GM23248 (cell line): Measurements from ENCODE around the gene ANKRD1. TPM values are rescaled to one million over a fixed set of nuclear protein-coding genes. Genes with fewer than 3 reads are reported as not detected.
A peak's percentile ranks its signal among the peaks of the same experiment; 100 is the strongest.

ENCODE experiments used
- DNase-seq: peaks from one replicate; pipeline ENCODE4 v3.0.0-alpha.2; 2015
- H2AFZ ChIP-seq: fragments of 200-600 bp; sonication (generic); 2 replicates; pipeline ENCODE4 v1.6.1; 2016; ENCODE audit warnings: antibody characterized with exemption
- H3F3A ChIP-seq: fragments of 200-600 bp; sonication (generic); 2 replicates; pipeline ENCODE4 v1.6.1; 2016; ENCODE audit warnings: mild to moderate bottlenecking, antibody characterized with exemption, mixed run types; ENCODE audit not compliant: insufficient read depth
- H3K27ac ChIP-seq: fragments of 200-600 bp; sonication (generic); 2 replicates; pipeline ENCODE4 v1.5.1; 2016; ENCODE audit warnings: mild to moderate bottlenecking
- H3K27me3 ChIP-seq: fragments of 200-600 bp; sonication (generic); replicated peaks from 2 replicates; pipeline ENCODE4 v1.6.1; 2016; ENCODE audit warnings: mild to moderate bottlenecking; ENCODE audit not compliant: insufficient read depth
- H3K36me3 ChIP-seq: fragments of 200-600 bp; sonication (generic); 2 replicates; pipeline ENCODE4 v1.6.1; 2016; ENCODE audit warnings: low read depth, mild to moderate bottlenecking
- H3K4me1 ChIP-seq: fragments of 200-600 bp; sonication (generic); 2 replicates; pipeline ENCODE4 v1.6.1; 2016; ENCODE audit warnings: mild to moderate bottlenecking; ENCODE audit not compliant: insufficient read depth
- H3K4me2 ChIP-seq: fragments of 200-600 bp; sonication (generic); one replicate; pipeline ENCODE4 v1.6.1; 2016; ENCODE audit warnings: mild to moderate bottlenecking; ENCODE audit not compliant: unreplicated experiment
- H3K4me3 ChIP-seq: fragments of 200-600 bp; sonication (generic); 2 replicates; pipeline ENCODE4 v1.5.1; 2016; ENCODE audit warnings: mild to moderate bottlenecking
- H3K79me2 ChIP-seq: fragments of 200-600 bp; sonication (generic); 2 replicates; pipeline ENCODE4 v1.6.1; 2016; ENCODE audit warnings: mild to moderate bottlenecking; ENCODE audit not compliant: insufficient read depth
- H3K9ac ChIP-seq: fragments of 200-600 bp; sonication (generic); 2 replicates; pipeline ENCODE4 v1.6.1; 2016; ENCODE audit warnings: mild to moderate bottlenecking
- H3K9me2 ChIP-seq: fragments of 200-600 bp; sonication (generic); 2 replicates; pipeline ENCODE4 v1.6.1; 2016; ENCODE audit warnings: mixed run types, mild to moderate bottlenecking, moderate library complexity; ENCODE audit not compliant: insufficient read depth
- H3K9me3 ChIP-seq: fragments of 200-600 bp; sonication (generic); one replicate; pipeline ENCODE4 v1.6.1; 2017; ENCODE audit warnings: low read depth
- H4K20me1 ChIP-seq: fragments of 200-600 bp; sonication (generic); 2 replicates; pipeline ENCODE4 v1.6.0; 2016; ENCODE audit not compliant: insufficient read depth
- EZH2 ChIP-seq: fragments of 200-600 bp; sonication (generic); IDR thresholded peaks from 2 replicates; pipeline ENCODE4 v1.6.1; 2018; ENCODE audit warnings: antibody characterized with exemption, mild to moderate bottlenecking; ENCODE audit not compliant: insufficient read depth, poor library complexity, severe bottlenecking
- EZH2phosphoT487 ChIP-seq: fragments of 200-600 bp; sonication (generic); IDR thresholded peaks from 2 replicates; pipeline ENCODE4 v1.6.1; 2018; ENCODE audit warnings: antibody characterized with exemption, moderate library complexity, mild to moderate bottlenecking, low read depth; ENCODE audit not compliant: insufficient read depth
- WGBS, 2 experiments: methylation state at CpG; one replicate each; pipeline ENCODE4 v1.1.6; 2015 to 2017; ENCODE audit warnings: low lambda C conversion rate in 2 of 2, low coverage in 1 of 2; ENCODE audit errors: missing lambda C conversion rate in 2 of 2; 5-methylcytosine and 5-hydroxymethylcytosine counted together
- in situ Hi-C: fragments of 300-500 bp; cut with MboI; formaldehyde crosslinking; loops from 2 replicates; pipeline ENCODE4 v1.15.0; 2020
- polyA plus RNA-seq: library from polyadenylated mRNA; unstranded; fragments of >200 nt; fragmentation: Nextera tagmentation; extraction: Ambion mirVana; gene quantifications from 2 replicates; pipeline ENCODE4 v1.2.1, GENCODE V29; 2016
- total RNA-seq: library from RNA; depleted of rRNA; stranded (reverse); fragments of >200 nt; shearing (Covaris generic); gene quantifications from 2 replicates; pipeline ENCODE4 v1.2.3, GENCODE V29; 2014; rRNA removed

Gene ANKRD1
- total RNA-seq, result 8.3 and 10.9 TPM in 2 replicates
- polyA plus RNA-seq, result 3.6 and 3.7 TPM in 2 replicates

- Histone ChIP-seq H3K9ac (no peak within 1 kb of the TSS), H3K79me2 (no peaks in the 10 kb centered on the region), H3K27ac (peak within 1 kb of the TSS; percentile 25), H3K27me3 (no peaks in the 10 kb centered on the region), H3K9me2 (no peaks in the 10 kb centered on the region), H4K20me1 (no peaks in the 10 kb centered on the region), H3K4me1 (peaks cover 32% of the 10 kb centered on the region), H3K4me2 (peak within 1 kb of the TSS; percentile 63), H3K9me3 (no peaks in the 10 kb centered on the region), H3F3A (no peaks in the 10 kb centered on the region), H2AFZ (no peak within 1 kb of the TSS; the same call in 1 of the 2 replicates), H3K36me3 (no peaks in the 10 kb centered on the region), H3K4me3 (peak within 1 kb of the TSS; percentile 39; the same call in 1 of the 2 replicates)
- DNase-seq, result peak; percentile 74
- in situ Hi-C loops, result no loop called here
- TF ChIP-seq EZH2phosphoT487, result no peak
- TF ChIP-seq EZH2, result no peak
- WGBS, 2 experiments, result 27 to 32% methylated on average over 5 of the region's 5 CpGs
These were observed at the start of gene ANKRD1 for GRCh38 chr10:90920986-90921666. Gene ANKRD1 (minus strand): TSS chr10:90921087. CDS start chr10:90921027, 60 bp downstream.

- no peaks in the 10 kb centered on the region for H3K9me3 ChIP-seq
- peak overlapping the region; percentile 64 for H3K4me2 ChIP-seq
- no peaks in the 10 kb centered on the region for H3K36me3 ChIP-seq
- peaks cover 29% of the 10 kb centered on the region for H3K4me1 ChIP-seq
- H3K4me3 ChIP-seq, result 0 out of 2 replicates have a peak overlapping the region, but pooled peaks have one; percentile 3
- H3K79me2 ChIP-seq, result no peaks in the 10 kb centered on the region
- peak overlapping the region; percentile 16 for H3K9ac ChIP-seq
- peak; percentile 80 for DNase-seq
- 59 to 61% methylated on average over 6 of the region's 6 CpGs for WGBS, 2 experiments
- H3K27ac ChIP-seq, result peak overlapping the region; percentile 56
- TF ChIP-seq EZH2phosphoT487 (no peak), EZH2 (no peak)
- no peaks in the 10 kb centered on the region for H3K9me2 ChIP-seq
- H2AFZ ChIP-seq, result no peak overlapping the region
- no peaks in the 10 kb centered on the region for H3K27me3 ChIP-seq
- H4K20me1 ChIP-seq, result no peaks in the 10 kb centered on the region
- peaks cover 24% of the 10 kb centered on the region for H3F3A ChIP-seq
- in situ Hi-C loops, result no loop called here
These were observed 49.2 kb upstream of the ANKRD1 start for GRCh38 chr10:90969947-90970673.

- Histone ChIP-seq H3K9me3 (no peaks in the 10 kb centered on the region), H3F3A (peaks cover 24% of the 10 kb centered on the region), H3K27ac (peak overlapping the region; percentile 46), H3K9ac (no peak overlapping the region), H3K27me3 (no peaks in the 10 kb centered on the region), H3K4me2 (peak overlapping the region; percentile 64), H3K4me3 (no peak overlapping the region), H3K36me3 (no peaks in the 10 kb centered on the region), H2AFZ (no peak overlapping the region), H4K20me1 (no peaks in the 10 kb centered on the region), H3K9me2 (no peaks in the 10 kb centered on the region), H3K79me2 (no peaks in the 10 kb centered on the region), H3K4me1 (peaks cover 36% of the 10 kb centered on the region)
- WGBS, 2 experiments, result 60 to 71% methylated on average over 5 of the region's 5 CpGs
- in situ Hi-C loops, result no loop called here
- DNase-seq, result peak; percentile 20
- TF ChIP-seq EZH2phosphoT487 (no peak), EZH2 (no peak)
These were observed 48.2 kb upstream of the ANKRD1 start for GRCh38 chr10:90969121-90969534.

- Histone ChIP-seq H2AFZ (no peak overlapping the region), H3K9ac (no peak overlapping the region), H3K4me3 (no peak overlapping the region), H3F3A (peaks cover 24% of the 10 kb centered on the region), H3K79me2 (no peaks in the 10 kb centered on the region), H3K9me3 (no peaks in the 10 kb centered on the region), H3K27me3 (no peaks in the 10 kb centered on the region), H4K20me1 (no peaks in the 10 kb centered on the region), H3K36me3 (no peaks in the 10 kb centered on the region), H3K4me1 (peaks cover 36% of the 10 kb centered on the region), H3K27ac (peak overlapping the region; percentile 46), H3K9me2 (no peaks in the 10 kb centered on the region), H3K4me2 (peak overlapping the region; percentile 64)
- in situ Hi-C loops, result no loop called here
- peak; percentile 86 for DNase-seq
- TF ChIP-seq EZH2phosphoT487 (peak; percentile 92), EZH2 (no peak)
- 27 to 29% methylated on average over 6 of the region's 6 CpGs for WGBS, 2 experiments
These were observed 47.6 kb upstream of the ANKRD1 start for GRCh38 chr10:90968328-90969081.
